GM12801 (cell line): ENCODE data around the gene ERMAP.

ENCODE experiments used
- TF ChIP-seq, protein P1 (sequence below): IDR thresholded peaks from one replicate; pipeline ENCODE4 v1.5.1; 2011; ENCODE audit warnings: control low read depth; ENCODE audit not compliant: insufficient read length; ENCODE audit errors: extremely low read depth

Gene ERMAP

DNA sequence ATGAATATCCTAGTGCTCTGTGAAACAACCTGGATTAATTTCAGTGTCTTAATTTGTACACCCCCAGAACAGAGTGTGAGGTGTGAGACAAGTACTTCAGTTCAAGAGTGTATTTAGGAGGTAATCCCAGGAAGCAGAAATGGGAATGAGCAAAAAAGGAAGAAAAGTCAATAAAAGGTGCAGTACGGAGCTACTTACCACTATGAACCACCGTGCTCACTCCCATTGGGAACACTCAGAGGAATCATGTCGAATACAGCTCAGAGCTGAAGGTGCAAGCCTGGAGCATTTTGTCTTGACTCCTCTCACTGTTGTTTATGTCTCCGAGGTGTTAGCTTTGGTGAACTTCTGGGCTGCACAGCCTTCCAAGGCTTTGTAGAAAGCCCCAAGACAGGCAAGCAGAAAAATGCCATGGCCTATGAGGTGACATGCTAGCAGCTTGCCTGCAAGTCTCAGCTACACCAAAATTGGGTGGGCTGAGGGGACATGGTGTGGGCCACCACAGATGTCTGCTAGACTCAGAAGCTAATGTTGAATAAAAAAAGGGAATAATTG is 7.6 kb downstream of the ERMAP start:
- TF ChIP-seq, protein P1, sequence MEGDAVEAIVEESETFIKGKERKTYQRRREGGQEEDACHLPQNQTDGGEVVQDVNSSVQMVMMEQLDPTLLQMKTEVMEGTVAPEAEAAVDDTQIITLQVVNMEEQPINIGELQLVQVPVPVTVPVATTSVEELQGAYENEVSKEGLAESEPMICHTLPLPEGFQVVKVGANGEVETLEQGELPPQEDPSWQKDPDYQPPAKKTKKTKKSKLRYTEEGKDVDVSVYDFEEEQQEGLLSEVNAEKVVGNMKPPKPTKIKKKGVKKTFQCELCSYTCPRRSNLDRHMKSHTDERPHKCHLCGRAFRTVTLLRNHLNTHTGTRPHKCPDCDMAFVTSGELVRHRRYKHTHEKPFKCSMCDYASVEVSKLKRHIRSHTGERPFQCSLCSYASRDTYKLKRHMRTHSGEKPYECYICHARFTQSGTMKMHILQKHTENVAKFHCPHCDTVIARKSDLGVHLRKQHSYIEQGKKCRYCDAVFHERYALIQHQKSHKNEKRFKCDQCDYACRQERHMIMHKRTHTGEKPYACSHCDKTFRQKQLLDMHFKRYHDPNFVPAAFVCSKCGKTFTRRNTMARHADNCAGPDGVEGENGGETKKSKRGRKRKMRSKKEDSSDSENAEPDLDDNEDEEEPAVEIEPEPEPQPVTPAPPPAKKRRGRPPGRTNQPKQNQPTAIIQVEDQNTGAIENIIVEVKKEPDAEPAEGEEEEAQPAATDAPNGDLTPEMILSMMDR = no peak

DNA sequence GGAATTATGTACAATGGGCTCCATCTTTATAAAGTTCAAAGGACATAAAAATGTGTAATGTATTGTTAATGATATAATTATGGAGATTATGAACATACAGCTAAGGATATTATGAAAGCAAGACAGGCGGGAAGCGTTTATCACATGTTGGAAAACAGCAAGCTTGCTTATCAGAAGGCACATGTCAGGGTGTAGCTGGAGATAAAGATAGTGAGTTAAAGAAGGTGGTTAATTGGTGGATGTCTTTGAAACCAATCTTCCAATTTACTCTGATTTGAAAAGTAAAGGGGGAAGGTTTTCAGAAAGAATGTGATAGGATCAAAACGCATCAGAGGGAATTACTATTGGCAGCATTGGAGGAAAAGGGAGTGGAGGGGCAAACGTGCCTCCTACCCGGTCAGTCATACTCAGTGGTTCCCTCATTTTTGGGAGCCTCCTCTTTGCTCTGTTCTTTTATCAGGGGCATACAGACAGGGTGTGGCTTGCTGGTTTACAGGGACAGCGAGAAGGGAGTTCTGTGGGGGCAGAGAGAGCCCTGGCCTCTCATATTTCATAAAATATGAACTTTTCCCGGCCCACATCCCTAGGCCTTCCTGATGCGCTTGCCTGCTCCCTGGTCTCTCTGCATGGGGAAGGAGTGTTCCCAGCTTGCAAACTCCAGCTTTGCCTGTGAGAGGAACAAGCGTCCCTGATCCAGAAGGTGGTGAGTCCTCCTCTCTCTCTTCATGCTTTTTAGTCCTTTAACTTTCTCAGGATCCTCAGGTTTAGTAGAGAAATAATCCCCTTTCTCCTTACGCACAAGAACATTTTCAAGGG is 8.3 kb downstream of the ERMAP start:
- TF ChIP-seq, protein P1 = no peak

DNA sequence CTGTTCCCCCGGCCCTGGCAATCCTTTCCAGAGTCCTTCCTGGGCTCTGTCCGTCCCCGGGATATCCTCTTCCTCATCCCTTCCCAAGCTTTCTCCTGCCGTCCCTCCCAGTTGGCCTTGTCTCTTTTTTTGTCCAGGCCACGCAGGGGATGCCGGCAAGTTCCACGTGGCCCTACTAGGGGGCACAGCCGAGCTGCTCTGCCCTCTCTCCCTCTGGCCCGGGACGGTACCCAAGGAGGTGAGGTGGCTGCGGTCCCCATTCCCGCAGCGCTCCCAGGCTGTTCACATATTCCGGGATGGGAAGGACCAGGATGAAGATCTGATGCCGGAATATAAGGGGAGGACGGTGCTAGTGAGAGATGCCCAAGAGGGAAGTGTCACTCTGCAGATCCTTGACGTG is 13.7 kb downstream of the ERMAP start:
- TF ChIP-seq, protein P1 = no peak

DNA sequence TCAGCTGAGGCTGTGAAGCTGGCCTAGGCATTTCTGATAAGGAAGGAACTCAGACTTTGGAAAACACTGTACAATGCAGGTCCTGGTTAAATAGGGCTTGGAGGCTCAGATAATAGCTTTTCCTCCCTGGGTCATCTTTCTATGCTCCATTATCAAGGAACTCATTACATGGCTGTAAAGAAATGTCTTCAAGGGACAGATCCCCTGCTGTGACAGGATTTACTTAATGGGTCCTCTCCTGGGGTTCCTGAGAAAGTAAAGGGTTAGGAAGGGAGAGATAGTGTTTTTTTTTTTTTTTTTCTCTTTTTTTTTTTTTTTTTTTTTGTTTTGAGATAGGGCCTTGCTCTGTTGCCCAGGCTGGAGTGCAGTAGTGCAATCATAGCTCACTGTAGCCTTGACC is 14.4 kb downstream of the ERMAP start:
- TF ChIP-seq, protein P1 = no peak

DNA sequence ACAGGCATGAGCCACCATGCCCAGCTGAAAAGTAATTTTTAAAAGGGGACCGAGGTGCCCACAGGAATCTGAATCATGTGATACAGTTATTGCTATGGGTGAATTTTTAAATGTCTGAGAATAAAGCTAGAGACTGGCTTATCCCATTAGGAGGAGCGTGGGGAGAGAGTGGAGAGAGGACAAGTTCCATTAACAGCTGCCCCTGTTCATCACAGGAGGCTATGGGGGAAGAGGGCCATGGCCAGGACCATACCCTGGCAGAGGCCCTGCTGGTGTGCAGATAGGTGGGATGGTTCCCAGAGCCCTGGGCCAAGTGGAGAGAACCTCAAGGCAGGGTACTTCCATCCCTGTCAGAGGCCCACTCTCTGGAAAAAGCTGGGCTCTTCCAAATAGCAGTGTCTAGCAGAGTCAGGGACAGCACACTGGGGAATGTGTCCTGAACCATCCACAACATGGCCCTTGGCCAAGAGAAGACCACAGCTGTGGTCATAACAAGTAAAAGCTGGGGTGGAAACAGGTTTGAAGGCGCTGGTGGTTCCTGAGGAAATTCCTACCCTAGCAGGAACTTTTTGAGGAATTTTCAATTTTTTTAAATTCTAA is 15.8 kb downstream of the ERMAP start:
- TF ChIP-seq, protein P1 = no peak

DNA sequence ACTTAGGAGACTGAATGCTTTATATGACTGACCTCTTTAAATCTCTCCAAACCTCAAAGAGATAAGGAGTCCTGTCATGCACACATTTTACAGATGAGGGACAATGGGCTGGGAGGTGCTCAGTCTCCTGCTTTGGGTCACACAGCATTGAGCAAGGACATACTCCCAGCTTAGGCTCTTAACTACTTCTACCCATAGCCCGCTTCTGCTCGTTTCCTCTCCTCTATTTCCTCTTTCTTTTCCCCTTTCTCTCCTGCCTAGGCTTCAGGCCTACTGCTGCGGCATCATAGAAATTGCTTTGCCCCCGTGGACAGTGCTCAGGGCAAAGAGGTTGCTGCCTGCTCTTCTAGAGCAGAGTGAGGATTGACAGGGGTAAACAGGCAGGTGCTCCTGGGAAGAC is 17.1 kb downstream of the ERMAP start:
- TF ChIP-seq, protein P1 = no peak

DNA sequence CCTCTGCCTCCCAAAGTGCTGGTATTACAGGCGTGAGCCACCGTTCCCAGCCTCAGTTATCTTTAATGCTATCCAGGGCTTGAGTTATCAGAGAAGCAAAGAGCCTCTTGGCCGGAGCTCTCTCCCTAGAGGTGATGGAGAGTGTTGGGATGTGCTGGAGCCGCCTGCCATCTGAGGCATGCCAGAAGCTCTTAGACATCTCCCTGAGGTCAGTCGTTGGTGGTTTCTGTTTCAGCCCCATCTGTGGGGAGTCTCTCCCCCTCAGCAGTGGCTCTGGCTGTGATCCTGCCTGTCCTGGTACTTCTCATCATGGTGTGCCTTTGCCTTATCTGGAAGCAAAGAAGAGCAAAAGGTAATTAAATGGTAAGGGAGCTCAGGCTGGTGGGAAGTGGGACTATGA is 17.9 kb downstream of the ERMAP start:
- TF ChIP-seq, protein P1 = no peak
